GM19438 (cell line): ENCODE data around the gene SMARCA2.
A peak's percentile ranks its signal among the peaks of the same experiment; 100 is the strongest.

Source experiments
- ATAC-seq: cut with Tn5 transposase; IDR thresholded peaks from one replicate; pipeline ENCODE4 v1.9.1; 2021; ENCODE audit warnings: low read depth; ENCODE audit not compliant: unreplicated experiment

SMARCA2 gene

DNA sequence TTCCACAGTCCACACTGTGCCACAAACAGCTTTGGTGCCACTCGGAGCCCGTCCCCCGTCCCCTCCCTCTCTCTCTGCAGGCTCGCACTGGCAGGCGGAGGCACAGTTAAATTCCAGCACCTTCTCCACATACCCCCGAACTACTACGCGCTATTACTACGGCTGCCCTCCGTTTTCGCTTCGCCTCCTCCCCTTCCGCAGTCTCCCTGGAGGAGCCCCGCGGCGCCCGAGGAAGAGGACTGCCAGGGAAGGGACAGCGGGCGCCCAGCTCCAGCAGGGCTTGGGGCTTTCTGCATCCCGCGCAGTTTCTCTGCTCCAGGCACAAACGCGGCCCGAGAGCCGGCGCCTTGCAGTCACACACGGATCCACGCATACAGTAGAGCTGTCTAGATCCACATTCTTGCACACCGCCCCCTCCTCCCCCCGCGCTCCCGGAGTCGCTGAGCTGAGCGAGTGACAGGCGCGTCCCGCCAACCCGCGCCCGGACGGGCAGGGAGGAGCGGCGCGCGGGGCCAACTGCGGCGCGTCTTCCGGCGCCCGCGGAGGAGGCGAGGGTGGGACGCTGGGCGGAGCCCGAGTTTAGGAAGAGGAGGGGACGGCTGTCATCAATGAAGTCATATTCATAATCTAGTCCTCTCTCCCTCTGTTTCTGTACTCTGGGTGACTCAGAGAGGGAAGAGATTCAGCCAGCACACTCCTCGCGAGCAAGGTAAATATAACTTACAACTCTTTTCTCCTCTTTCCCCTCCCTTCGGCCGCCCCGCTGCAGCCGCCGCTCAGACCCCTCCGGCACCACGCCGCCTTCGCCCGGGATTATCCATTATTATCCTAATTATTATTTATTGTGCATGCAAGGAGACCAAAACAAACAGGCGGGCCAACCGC is at the start of gene SMARCA2:
Gene SMARCA2, plus strand, starts transcription at position 652 of the 885 bp plus-strand sequence. CDS start 13,676 bp downstream, outside the sequence.
- peak; percentile 61 for ATAC-seq

DNA sequence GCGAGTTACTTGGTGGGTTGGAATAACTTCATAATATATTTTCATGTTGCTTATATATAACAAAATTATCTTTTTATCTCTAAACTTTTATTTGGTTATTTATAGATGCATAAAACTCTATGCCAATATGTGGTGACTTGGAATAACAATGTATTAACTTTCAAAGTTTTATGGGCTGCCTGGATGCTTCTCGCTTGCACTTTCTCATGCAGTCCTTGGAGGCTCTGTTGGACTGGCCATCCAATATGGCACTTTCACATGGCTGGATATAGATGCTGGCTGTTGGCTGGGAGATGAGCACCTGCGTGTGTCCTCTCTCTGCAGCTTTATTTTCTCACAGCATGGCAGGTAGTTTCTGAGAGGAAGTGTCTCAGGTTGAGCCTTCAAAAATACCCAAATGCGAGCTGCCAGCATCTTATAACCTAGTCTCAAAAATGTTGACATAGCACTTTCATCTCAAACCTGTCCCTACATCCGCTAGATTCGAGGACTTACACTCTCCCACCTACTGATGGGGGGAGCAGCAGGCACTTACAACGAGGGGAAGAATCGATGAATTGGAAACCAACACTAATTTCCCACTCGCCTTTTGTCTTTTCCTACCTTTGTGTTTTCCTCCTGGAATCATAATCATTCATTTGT is 48.3 kb upstream of the SMARCA2 start:
- no peak for ATAC-seq

GRCh38 chr9:1969160-1969559 is 46.0 kb upstream of the SMARCA2 start:
- ATAC-seq: no peak

DNA sequence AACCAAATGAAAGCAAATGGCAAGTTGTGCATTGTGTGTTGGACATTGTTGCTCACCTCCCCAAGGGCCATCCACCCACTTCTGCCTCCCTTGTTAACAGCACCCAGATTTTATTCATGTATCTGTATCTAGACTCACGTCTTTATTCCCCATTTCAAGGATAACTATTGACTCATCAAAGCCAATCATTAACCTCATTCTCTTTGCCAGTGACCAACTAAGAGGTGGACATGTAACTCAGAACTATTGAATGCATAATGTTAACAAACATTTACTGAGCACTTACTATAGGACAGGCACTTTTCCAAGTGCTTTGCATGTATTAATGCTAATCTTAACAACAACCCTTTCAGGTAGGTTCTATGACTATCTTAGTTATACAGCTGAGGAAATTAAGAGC is 45.2 kb upstream of the SMARCA2 start:
- no peak for ATAC-seq

GRCh38 chr9:1972672-1973071 is 42.5 kb upstream of the SMARCA2 start:
- ATAC-seq: no peak

DNA sequence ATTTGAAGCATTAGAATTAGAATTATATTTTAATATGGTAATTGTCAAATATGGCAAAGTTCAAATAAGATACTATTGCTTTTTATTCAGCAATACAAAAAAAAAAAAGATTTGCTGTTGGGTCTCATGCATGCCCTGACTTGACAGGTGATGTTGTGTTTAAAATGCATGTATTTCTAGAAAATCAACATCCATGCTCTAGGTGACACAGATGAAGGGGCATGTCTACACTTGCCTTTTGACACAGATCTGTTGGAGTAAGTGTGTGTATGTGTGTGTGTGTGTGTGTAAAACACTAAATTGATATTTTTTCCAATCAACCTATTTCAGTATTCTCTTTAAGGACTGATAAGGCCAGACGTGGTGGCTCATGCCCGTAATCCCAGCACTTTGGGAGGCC is 38.1 kb upstream of the SMARCA2 start:
- no peak for ATAC-seq

GRCh38 chr9:1978941-1979340 is 36.2 kb upstream of the SMARCA2 start:
- ATAC-seq: no peak

DNA sequence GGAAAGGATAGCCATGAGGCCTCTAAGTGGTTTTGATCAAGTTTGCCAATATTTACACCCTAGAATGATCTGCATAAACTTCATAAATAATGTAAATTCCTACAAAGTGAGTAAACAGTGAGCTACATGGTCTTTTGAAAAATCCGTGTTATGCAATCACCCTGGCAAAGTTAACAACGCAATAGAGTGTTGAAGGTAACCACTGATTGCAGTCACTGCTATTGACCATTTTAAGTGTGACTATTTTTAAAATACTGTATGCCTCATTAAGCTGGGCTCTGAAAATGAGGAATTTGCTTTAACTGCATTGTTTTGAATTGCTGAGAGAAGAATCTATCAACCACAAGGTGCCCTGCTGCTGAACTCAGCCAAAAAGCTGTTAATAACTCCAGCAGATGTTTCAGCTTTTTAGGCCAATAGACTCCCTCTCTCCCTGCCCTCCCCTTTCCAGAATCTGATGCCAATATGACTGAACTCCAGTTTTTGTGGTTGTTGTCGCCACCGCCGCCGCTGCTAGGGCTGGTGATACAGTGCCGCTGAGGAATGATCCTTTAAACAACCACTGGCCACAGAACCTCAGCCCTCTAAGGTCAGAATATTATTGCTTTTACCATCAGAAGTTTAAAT is 35.3 kb upstream of the SMARCA2 start:
- no peak for ATAC-seq

GRCh38 chr9:1980387-1980786 is 34.8 kb upstream of the SMARCA2 start:
- ATAC-seq: no peak

- ATAC-seq: no peak
Observed at GRCh38 chr9:1982074-1982473, 33.1 kb upstream of the SMARCA2 start.

DNA sequence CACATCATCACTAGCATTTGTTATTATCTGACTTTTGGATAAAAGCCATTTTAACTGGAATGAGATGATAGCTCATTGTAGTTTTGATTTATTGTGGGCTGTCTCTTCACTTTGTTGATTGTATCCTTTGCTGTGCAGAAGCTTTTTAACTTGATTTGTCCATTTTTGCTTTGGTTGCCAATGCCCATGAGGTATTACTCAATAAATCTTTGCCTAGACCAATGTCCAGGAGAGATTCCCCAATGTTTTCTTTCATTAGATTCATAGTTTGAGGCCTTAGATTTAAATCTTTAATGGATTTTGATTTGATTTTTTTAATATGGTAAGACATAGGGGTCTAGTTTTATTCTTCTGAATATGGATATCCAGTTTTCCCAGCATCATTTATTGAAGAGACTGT is 28.8 kb upstream of the SMARCA2 start:
- no peak for ATAC-seq

- no peak for ATAC-seq
Observed at GRCh38 chr9:1989500-1989899, 25.6 kb upstream of the SMARCA2 start.

- no peak for ATAC-seq
Observed at GRCh38 chr9:1994180-1994579, 21.0 kb upstream of the SMARCA2 start.

GRCh38 chr9:1995084-1995483 is 20.1 kb upstream of the SMARCA2 start:
- ATAC-seq: no peak

GRCh38 chr9:1996156-1996555 is 19.0 kb upstream of the SMARCA2 start:
- ATAC-seq: no peak

DNA sequence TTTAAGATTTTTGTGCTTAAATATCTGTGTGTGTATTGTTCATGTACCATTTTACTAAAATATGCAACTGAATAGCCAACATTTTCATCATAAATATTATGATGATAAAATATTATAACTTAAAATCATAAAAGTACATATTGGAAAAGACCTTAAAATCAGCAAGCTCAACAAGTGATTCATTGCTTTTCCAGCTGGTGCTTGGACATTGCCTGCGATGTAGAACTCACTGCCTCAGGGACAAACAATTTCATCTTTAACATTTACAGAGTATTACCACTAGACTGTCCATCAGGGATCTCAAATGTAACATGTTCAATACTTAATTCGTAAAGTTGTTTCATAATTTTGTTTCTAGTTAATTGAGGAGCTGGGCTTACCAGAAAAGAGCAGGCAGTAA is 17.5 kb upstream of the SMARCA2 start:
- ATAC-seq: no peak

- ATAC-seq: no peak
Observed at GRCh38 chr9:1998111-1998510, 17.0 kb upstream of the SMARCA2 start.

- ATAC-seq: no peak
Observed at GRCh38 chr9:2000314-2000713, 14.8 kb upstream of the SMARCA2 start.

DNA sequence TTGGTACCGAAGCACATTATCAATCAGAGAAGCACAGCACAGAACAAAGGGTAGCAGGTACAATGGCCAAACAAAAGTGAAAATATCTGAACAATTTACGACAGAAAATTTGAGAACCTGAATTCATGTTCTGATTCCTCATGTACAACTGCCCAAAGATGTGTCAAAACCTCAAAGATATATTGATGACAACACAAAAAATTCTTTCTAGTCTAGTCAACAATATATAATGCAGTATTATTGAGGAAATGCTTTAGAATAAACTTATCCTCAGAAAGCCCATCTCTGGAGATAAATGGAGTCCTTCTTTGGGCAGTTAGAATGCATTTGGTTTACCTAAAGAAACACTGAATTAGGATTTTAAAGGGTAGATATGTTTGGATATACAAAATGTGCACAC is 6.8 kb upstream of the SMARCA2 start:
- ATAC-seq: no peak

- no peak for ATAC-seq
Observed at GRCh38 chr9:2012347-2012746, 2.8 kb upstream of the SMARCA2 start.

- ATAC-seq: no peak
Observed at GRCh38 chr9:2013743-2014475, 1.2 kb upstream of the SMARCA2 start.
